Chondrocyte (in vitro differentiated cells): Measurements from ENCODE around the gene CLCN4. TPM values are rescaled to one million over a fixed set of nuclear protein-coding genes. Genes with fewer than 3 reads are reported as not detected.

ENCODE experiments used
- DNase-seq: peaks from one replicate; pipeline ENCODE4 v3.0.0; 2021; ENCODE audit warnings: mixed read lengths, low spot score
- H3K27ac Mint-ChIP-seq: one replicate; pipeline ENCODE4 v1.8.0; 2021; ENCODE audit warnings: mild to moderate bottlenecking, moderate library complexity, mixed read lengths; ENCODE audit not compliant: unreplicated experiment
- H3K27me3 Mint-ChIP-seq: 2 replicates; pipeline ENCODE4 v1.8.0; 2021; ENCODE audit warnings: low read depth, mixed read lengths
- H3K36me3 Mint-ChIP-seq: 2 replicates; pipeline ENCODE4 v1.8.0; 2021; ENCODE audit warnings: low read depth, mixed read lengths
- H3K4me1 Mint-ChIP-seq: 2 replicates; pipeline ENCODE4 v1.8.0; 2021; ENCODE audit warnings: low read depth, mild to moderate bottlenecking, mixed read lengths
- H3K4me3 Mint-ChIP-seq: one replicate; pipeline ENCODE4 v1.8.0; 2021; ENCODE audit warnings: mild to moderate bottlenecking, moderate library complexity, mixed read lengths; ENCODE audit not compliant: unreplicated experiment
- H3K9me3 Mint-ChIP-seq: 2 replicates; pipeline ENCODE4 v1.8.0; 2021; ENCODE audit warnings: low read depth, mixed read lengths
- total RNA-seq: library from RNA; stranded (reverse); gene quantifications from 3 replicates; pipeline ENCODE4 v1.2.1, GENCODE V29; 2021
- TF ChIP-seq, protein P1 (sequence below): fragments of 200-600 bp; sonication (generic); IDR thresholded peaks from 2 replicates; pipeline ENCODE4 v1.5.0; 2021; ENCODE audit warnings: antibody characterized with exemption, mild to moderate bottlenecking, moderate library complexity

CLCN4 gene
- total RNA-seq, 1 donor from 2014 or later = 2.2 TPM

DNA sequence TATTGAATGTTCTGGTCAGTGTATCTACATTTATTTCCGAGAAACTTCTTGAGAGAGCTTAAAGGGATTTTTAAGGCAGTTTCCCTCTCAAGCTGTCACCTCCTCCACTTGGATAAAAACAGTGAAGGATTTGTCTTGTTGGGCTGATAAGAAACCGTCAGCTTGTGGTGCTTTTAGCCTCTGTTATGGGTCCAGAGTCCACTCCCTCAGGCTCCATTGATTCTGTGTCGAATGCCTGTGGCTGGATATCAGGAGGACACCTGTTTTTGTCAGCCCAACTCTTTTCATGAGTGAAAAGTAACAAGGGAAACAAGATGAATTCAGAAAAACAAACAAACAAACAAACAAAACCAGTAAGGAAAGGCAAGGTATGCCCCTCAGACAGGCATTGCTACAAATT is 12.4 kb downstream of the CLCN4 start:
- peaks cover 6% of the 10 kb centered on the region for H3K9me3 Mint-ChIP-seq
- H3K36me3 Mint-ChIP-seq = no peaks in the 10 kb centered on the region
- no peak overlapping the region for H3K27ac Mint-ChIP-seq
- H3K27me3 Mint-ChIP-seq = no peaks in the 10 kb centered on the region
- H3K4me1 Mint-ChIP-seq = peaks cover 9% of the 10 kb centered on the region
- TF ChIP-seq, protein P1, sequence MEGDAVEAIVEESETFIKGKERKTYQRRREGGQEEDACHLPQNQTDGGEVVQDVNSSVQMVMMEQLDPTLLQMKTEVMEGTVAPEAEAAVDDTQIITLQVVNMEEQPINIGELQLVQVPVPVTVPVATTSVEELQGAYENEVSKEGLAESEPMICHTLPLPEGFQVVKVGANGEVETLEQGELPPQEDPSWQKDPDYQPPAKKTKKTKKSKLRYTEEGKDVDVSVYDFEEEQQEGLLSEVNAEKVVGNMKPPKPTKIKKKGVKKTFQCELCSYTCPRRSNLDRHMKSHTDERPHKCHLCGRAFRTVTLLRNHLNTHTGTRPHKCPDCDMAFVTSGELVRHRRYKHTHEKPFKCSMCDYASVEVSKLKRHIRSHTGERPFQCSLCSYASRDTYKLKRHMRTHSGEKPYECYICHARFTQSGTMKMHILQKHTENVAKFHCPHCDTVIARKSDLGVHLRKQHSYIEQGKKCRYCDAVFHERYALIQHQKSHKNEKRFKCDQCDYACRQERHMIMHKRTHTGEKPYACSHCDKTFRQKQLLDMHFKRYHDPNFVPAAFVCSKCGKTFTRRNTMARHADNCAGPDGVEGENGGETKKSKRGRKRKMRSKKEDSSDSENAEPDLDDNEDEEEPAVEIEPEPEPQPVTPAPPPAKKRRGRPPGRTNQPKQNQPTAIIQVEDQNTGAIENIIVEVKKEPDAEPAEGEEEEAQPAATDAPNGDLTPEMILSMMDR = no peak
- no peak for DNase-seq
- H3K4me3 Mint-ChIP-seq = no peak overlapping the region

- no peaks in the 10 kb centered on the region for H3K27me3 Mint-ChIP-seq
- no peak for DNase-seq
- H3K4me1 Mint-ChIP-seq = peaks cover 27% of the 10 kb centered on the region
- peaks cover 6% of the 10 kb centered on the region for H3K9me3 Mint-ChIP-seq
- TF ChIP-seq, protein P1 = no peak
- H3K27ac Mint-ChIP-seq = no peak overlapping the region
- H3K36me3 Mint-ChIP-seq = no peaks in the 10 kb centered on the region
- H3K4me3 Mint-ChIP-seq = no peak overlapping the region
Observed at GRCh38 chrX:10171249-10171648, 14.5 kb downstream of the CLCN4 start.

DNA sequence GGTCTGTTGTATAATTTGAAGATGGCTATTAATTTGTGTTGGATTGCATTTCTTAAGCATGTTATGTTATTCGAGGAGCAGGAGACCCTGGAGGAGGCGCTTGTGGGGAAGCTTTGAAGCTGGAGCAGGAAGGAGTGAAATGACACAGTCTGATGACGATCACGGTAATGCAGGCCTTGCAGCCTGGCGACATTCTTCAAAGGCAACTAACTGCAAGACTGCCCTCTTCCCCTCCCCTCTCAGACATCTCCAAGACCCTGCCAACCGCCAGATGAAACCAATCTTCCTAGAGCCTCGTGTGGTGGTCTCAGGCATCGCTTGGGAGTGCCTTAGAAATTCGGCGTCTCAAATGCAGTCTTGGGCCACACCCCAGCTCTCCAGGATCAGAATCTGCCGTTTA is 16.1 kb downstream of the CLCN4 start:
- Mint-ChIP-seq H3K27ac (no peak overlapping the region), H3K27me3 (no peaks in the 10 kb centered on the region), H3K4me1 (peaks cover 39% of the 10 kb centered on the region), H3K4me3 (no peak overlapping the region), H3K9me3 (peaks cover 6% of the 10 kb centered on the region), H3K36me3 (no peaks in the 10 kb centered on the region)
- no peak for DNase-seq
- TF ChIP-seq, protein P1 = no peak

DNA sequence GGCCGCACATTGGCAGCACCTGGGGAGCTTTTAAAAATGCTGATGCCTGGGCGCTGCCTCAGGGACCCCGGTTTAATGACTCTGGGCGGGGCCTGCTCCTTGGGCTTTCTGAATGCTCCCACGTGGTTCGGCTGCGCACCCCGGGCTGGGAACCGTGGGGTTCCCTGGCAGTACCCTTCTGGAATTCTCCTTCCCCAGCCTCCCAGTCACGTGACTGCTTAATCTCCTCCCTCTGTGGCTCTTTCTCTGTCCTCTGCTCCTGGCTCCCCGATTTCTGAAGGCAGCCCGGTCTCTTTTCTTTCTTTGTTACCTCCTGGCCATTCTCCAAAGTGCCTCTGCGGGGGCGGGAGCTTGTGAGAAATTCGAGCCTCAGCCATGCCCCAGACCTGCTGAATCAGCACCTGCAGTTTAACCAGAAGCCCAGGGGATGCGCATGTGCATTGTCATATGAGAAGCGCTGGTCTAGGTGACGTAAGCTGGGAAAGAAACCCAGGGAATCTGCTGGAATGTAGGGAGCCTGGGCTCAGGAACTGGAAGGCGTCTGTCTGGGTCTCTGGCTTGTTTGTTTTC is 16.6 kb downstream of the CLCN4 start:
- no peaks in the 10 kb centered on the region for H3K36me3 Mint-ChIP-seq
- TF ChIP-seq, protein P1 = no peak
- H3K27me3 Mint-ChIP-seq = no peaks in the 10 kb centered on the region
- peaks cover 6% of the 10 kb centered on the region for H3K9me3 Mint-ChIP-seq
- no peak for DNase-seq
- peak overlapping the region; percentile 60 for H3K4me3 Mint-ChIP-seq
- H3K4me1 Mint-ChIP-seq = peaks cover 39% of the 10 kb centered on the region
- peak overlapping the region; percentile 87 for H3K27ac Mint-ChIP-seq

GRCh38 chrX:10174051-10174450 is 17.3 kb downstream of the CLCN4 start:
- Mint-ChIP-seq H3K9me3 (peaks cover 2% of the 10 kb centered on the region), H3K4me1 (peaks cover 39% of the 10 kb centered on the region), H3K27me3 (no peaks in the 10 kb centered on the region), H3K36me3 (no peaks in the 10 kb centered on the region), H3K4me3 (no peak overlapping the region), H3K27ac (peak overlapping the region; percentile 87)
- TF ChIP-seq, protein P1 = no peak
- no peak for DNase-seq
